Upper lobe of left lung (tissue), 6 donors: Measurements from ENCODE around the gene ART4. TPM values are rescaled to one million over a fixed set of nuclear protein-coding genes. Genes with fewer than 3 reads are reported as not detected.

Experiments
- ATAC-seq, 2 donors: fragments of 200-7000 bp; cut with Tn5 transposase; one replicate each; pipeline ENCODE4 v1.9.1; 2022; ENCODE audit warnings: mild to moderate bottlenecking in 2 of 2, moderate library complexity in 2 of 2; ENCODE audit not compliant: low FRiP score in 2 of 2
- DNase-seq, 2 donors: peaks; one replicate each; pipeline ENCODE4 v3.0.0-alpha.2; 2019 to 2020
- H3K27ac ChIP-seq, 4 donors: fragments of 200-600 bp; sonication (generic); one replicate each; pipeline ENCODE4 v1.5.1; 2016 to 2019
- H3K27me3 ChIP-seq, 4 donors: fragments of 200-600 bp; sonication (generic); one replicate each; pipeline ENCODE4 v1.5.1; 2017 to 2019
- H3K36me3 ChIP-seq, 4 donors: fragments of 200-600 bp; sonication (generic); one replicate each; pipeline ENCODE4 v1.5.1; 2016 to 2019
- H3K4me1 ChIP-seq, 4 donors: fragments of 200-600 bp; sonication (generic); one replicate each; pipeline ENCODE4 v1.5.1; 2018 to 2019
- H3K4me3 ChIP-seq, 4 donors: fragments of 200-600 bp; sonication (generic); one replicate each; pipeline ENCODE4 v1.5.1; 2017 to 2019; ENCODE audit warnings: mild to moderate bottlenecking in 2 of 4, moderate library complexity in 1 of 4
- H3K9me3 ChIP-seq, 4 donors: fragments of 200-600 bp; sonication (generic); one replicate each; pipeline ENCODE4 v1.5.1; 2018 to 2019
- EP300 ChIP-seq, 4 donors: sonication (generic); formaldehyde crosslinking; IDR thresholded peaks; one replicate each; pipeline ENCODE4 v1.5.1; 2017; ENCODE audit warnings: antibody characterized with exemption in 4 of 4, control low read depth in 2 of 4
- POLR2A ChIP-seq, 4 donors: fragments of 450-650 bp; IDR thresholded peaks; one replicate each; pipeline ENCODE4 v1.5.1; 2016 to 2017; ENCODE audit warnings: antibody characterized with exemption in 4 of 4, mild to moderate bottlenecking in 2 of 4
- POLR2AphosphoS5 ChIP-seq, 2 donors: sonication (generic); formaldehyde crosslinking; IDR thresholded peaks; one replicate each; pipeline ENCODE4 v1.5.1; 2017; ENCODE audit warnings: antibody characterized with exemption in 2 of 2
- WGBS, 2 donors: methylation state at CpG; one replicate each; pipeline ENCODE4 v1.1.5; 2017 to 2018; 5-methylcytosine and 5-hydroxymethylcytosine counted together
- total RNA-seq, 6 donors: library from RNA; depleted of rRNA in 4 of 6; stranded (reverse); fragments of >200 nt in 4 of 6; gene quantifications; one replicate each; pipeline versions ENCODE4 v1.1.0 to v1.2.1, GENCODE V29; 2016 to 2021
- TF ChIP-seq, protein P1 (sequence below), 6 experiments: fragments of 450-650 bp in 4 of 6; fragments of 200-600 bp in 2 of 6; sonication (generic) in 2 of 6; IDR thresholded peaks; one replicate each; pipeline ENCODE4 v1.5.1; 2016 to 2019; ENCODE audit warnings: antibody characterized with exemption in 6 of 6
- donor health status: DM: no; HTN: no; CAD: no; lungs with moderate emphysema.
- donor health status: DM: no; HTN: yes; CAD: no; lungs with severe emphysema.

Gene ART4
- total RNA-seq, 6 donors from 2014 or later = 0.55 to 5.8 (median 2.1) TPM

DNA sequence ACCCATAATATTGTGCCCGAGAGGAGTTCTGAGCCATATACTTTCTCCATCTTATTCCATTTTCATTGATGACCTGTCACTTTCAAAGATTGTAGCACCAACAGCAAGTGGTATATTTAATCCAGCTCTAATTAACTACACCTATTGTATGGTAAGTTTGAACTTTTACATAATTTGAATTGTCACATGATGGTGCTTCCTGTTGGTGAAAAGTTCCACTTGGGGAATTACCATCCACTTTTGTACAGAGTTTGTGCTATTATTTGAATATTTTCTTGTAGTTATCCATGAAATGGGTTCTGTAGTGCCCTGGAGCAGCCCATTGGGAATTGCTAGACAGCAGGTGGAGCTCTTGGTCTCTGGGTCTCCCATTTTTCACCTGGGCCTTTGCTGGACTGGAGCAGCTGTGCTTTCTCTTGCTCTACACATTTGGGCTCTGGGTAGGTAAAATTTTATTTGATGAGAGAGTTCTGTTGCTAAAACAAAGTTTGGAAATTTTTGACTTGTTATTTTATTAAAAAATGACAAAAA, 32.3 kb downstream of the ART4 start:
- H3K27me3 ChIP-seq = no peaks in the 10 kb centered on the region
- no peak for TF ChIP-seq POLR2AphosphoS5 (IDR thresholded peaks at IDR 0.05)
- TF ChIP-seq EP300 (IDR thresholded peaks at IDR 0.05) = no peak
- TF ChIP-seq, protein P1, sequence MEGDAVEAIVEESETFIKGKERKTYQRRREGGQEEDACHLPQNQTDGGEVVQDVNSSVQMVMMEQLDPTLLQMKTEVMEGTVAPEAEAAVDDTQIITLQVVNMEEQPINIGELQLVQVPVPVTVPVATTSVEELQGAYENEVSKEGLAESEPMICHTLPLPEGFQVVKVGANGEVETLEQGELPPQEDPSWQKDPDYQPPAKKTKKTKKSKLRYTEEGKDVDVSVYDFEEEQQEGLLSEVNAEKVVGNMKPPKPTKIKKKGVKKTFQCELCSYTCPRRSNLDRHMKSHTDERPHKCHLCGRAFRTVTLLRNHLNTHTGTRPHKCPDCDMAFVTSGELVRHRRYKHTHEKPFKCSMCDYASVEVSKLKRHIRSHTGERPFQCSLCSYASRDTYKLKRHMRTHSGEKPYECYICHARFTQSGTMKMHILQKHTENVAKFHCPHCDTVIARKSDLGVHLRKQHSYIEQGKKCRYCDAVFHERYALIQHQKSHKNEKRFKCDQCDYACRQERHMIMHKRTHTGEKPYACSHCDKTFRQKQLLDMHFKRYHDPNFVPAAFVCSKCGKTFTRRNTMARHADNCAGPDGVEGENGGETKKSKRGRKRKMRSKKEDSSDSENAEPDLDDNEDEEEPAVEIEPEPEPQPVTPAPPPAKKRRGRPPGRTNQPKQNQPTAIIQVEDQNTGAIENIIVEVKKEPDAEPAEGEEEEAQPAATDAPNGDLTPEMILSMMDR (IDR thresholded peaks at IDR 0.05) = no peak
- TF ChIP-seq POLR2A (IDR thresholded peaks at IDR 0.05) = no peak
- no peaks in the 10 kb centered on the region for H3K9me3 ChIP-seq
- H3K4me1 ChIP-seq = peaks cover 0 to 12% (median 7%) of the 10 kb centered on the region in 4 donors
- H3K36me3 ChIP-seq = no peaks in the 10 kb centered on the region
- H3K4me3 ChIP-seq = no peak overlapping the region
- peak in 1 of 2 donors; percentile 24 for DNase-seq
- peak overlapping the region in 1 of 4 donors; percentile 3 for H3K27ac ChIP-seq
- 78 to 84% methylated on average over 1 of the region's 1 CpG for WGBS, 2 donors
- ATAC-seq = no peak

DNA sequence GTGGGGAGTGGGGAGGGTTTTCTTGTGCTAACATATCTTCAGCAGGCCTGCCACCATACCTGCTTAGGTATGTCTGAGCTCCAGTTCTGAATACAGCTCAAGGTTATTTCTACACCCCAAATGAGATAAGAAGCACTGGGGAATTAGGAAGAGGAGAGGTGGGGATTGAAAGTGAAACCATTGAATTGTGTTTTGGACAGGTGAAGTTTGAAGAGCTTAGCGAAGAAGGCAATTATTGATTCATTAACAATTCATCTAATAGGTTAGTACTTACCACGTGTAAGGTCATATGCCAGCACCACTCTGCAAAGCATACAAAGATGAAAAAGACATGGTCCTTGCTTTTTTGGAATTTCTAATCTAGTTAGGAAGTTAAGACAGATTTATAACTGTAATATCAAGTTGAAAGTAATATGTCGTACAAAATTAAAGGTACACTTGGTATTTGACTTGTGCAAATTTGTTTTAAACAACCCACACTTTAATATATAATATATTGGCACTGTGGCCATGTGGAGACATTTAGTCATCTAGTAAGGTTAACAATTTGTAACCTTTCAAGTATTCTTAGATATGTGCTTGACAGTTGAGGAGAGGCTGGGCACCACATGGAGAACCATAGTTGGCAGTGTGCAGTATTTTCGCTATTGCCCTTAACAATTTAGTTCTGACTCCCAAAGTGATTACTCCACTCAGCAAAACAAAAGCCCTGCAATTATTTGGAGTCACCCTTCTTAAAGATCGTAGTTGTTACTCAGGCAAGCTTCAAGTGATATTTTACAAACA, 33.0 kb downstream of the ART4 start:
- WGBS, 2 donors = 62 to 69% methylated on average over 5 of the region's 5 CpGs
- H3K27me3 ChIP-seq = no peaks in the 10 kb centered on the region
- TF ChIP-seq EP300 (IDR thresholded peaks at IDR 0.05) = no peak
- TF ChIP-seq, protein P1 (IDR thresholded peaks at IDR 0.05) = no peak
- TF ChIP-seq POLR2A (IDR thresholded peaks at IDR 0.05) = no peak
- TF ChIP-seq POLR2AphosphoS5 (IDR thresholded peaks at IDR 0.05) = no peak
- H3K27ac ChIP-seq = peak overlapping the region in 1 of 4 donors; percentile 3
- H3K36me3 ChIP-seq = no peaks in the 10 kb centered on the region
- H3K4me1 ChIP-seq = peaks cover 0 to 15% (median 8%) of the 10 kb centered on the region in 4 donors
- ATAC-seq (peak; percentile 49 to 79), DNase-seq (peak in 1 of 2 donors; percentile 35)
- no peak overlapping the region for H3K4me3 ChIP-seq
- H3K9me3 ChIP-seq = no peaks in the 10 kb centered on the region

DNA sequence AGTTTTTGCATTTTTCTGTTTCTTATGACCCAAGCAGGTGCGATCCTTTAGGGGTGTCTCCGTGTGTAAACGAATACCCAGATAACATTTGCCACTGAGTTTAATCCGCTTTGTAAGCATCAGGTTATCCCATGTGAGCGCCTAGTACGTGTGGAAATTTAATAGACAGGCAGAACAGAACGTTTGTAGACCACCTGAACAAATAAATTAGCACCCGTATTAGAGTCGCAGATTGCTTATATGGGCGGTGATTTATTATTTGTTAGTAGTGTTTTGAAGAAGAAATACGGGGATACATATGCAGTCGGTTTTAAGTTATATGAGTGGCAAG, 39.5 kb downstream of the ART4 start:
- peak overlapping the region; percentile 51 to 94 (median 74) for H3K4me3 ChIP-seq
- peaks cover 10 to 27% (median 24%) of the 10 kb centered on the region in 4 donors for H3K4me1 ChIP-seq
- no peaks in the 10 kb centered on the region for H3K9me3 ChIP-seq
- ATAC-seq (peak; percentile 8 to 25), DNase-seq (no peak)
- peaks cover 6 to 11% (median 7%) of the 10 kb centered on the region in 4 donors for H3K36me3 ChIP-seq
- H3K27me3 ChIP-seq = no peaks in the 10 kb centered on the region
- WGBS, 2 donors = 1% methylated on average over 12 of the region's 12 CpGs
- H3K27ac ChIP-seq = peak overlapping the region; percentile 93 to 98 (median 94)
- TF ChIP-seq POLR2AphosphoS5 (IDR thresholded peaks at IDR 0.05) (no peak), EP300 (IDR thresholded peaks at IDR 0.05) (no peak), POLR2A (IDR thresholded peaks at IDR 0.05) (no peak)
- TF ChIP-seq, protein P1 (IDR thresholded peaks at IDR 0.05) = no peak

DNA sequence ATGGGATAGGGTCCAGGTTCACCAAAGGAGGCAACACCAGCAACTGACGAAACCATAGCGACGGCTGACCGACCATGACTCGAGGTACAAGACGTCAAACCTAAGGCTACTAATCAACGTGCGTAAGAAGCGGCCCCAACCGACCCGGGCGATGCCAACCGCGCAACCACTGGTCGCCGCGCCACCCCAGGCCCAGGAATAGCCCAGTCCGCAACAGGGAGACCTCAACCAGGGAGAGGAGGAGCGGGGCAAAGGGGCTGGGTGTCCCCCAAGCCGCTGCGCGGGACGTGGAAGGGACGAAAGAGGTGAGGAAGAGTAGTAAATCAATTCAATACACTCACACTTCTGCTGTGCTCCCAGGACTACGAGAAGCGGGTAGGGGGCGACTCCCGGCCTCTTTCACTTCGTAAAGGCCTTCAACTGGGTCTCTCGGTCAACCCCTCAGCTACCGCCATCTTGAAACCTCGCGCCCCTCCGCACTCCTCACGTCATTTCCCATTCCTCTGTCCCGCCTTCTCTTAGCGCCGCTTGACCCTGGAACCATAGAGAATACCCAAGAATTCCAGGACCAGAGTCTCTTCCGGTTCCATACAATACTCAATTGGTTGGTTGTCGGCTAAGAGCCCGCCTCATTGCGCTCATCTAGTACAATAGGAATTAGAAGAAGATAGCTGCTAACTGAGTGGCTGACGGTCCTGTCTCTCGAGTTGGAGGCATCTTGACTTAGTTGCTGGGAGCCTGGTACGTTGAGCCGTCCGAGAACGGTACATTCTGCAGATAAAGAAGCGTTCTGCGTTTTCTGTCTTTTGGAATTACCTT, 40.1 kb downstream of the ART4 start, which contains the start of the genes C12orf60 and WBP11:
Gene C12orf60 (plus strand): TSS at position 660 of the 819 bp plus-strand sequence. CDS start 19,266 bp downstream, outside the sequence.
Gene WBP11 (minus strand): TSS at position 468 of the 819 bp plus-strand sequence. CDS start 2,095 bp downstream, outside the sequence.
- DNase-seq = peak; percentile 89 to 99

More for the DNA sequence above, 40.1 kb downstream of the ART4 start, which contains the start of the genes C12orf60 and WBP11:
- Histone ChIP-seq H3K9me3 (no peaks in the 10 kb centered on the region), H3K27me3 (no peaks in the 10 kb centered on the region), H3K4me1 (peaks cover 10 to 27% (median 24%) of the 10 kb centered on the region in 4 donors), H3K27ac (peak within 1 kb of the TSS; percentile 93 to 98 (median 94)), H3K36me3 (peaks cover 8 to 17% (median 11%) of the 10 kb centered on the region in 4 donors), H3K4me3 (peak within 1 kb of the TSS; percentile 71 to 94 (median 84))
- peak; percentile 100 for ATAC-seq
- peak; percentile 64 to 84 for TF ChIP-seq POLR2AphosphoS5 (IDR thresholded peaks at IDR 0.05)
- TF ChIP-seq, protein P1 (IDR thresholded peaks at IDR 0.05) = peak in 1 of 6 experiments; percentile 7
- no peak for TF ChIP-seq EP300 (IDR thresholded peaks at IDR 0.05)
- peak in 3 of 4 donors; percentile 77 to 87 (median 81) for TF ChIP-seq POLR2A (IDR thresholded peaks at IDR 0.05)
- WGBS, 2 donors = 0 to 1% methylated on average over 46 to 50 of the region's 50 CpGs
